Retinal pigment epithelial cell (primary cell): ENCODE results near the gene SF3A1.

Experiments
- DNase-seq: peaks from one replicate; pipeline ENCODE4 v3.0.0-alpha.2; 2010; ENCODE audit warnings: low read depth
- H3K4me3 ChIP-seq: 2 replicates; pipeline ENCODE4 v1.5.1; 2011; ENCODE audit warnings: mild to moderate bottlenecking, low read length, control low read depth, moderate library complexity
- TF ChIP-seq, protein P1 (sequence below): conservative IDR thresholded peaks from 2 replicates; pipeline ENCODE4 v1.5.1; 2011; ENCODE audit warnings: low read depth, low read length, control low read depth, inconsistent platforms

SF3A1 gene

DNA sequence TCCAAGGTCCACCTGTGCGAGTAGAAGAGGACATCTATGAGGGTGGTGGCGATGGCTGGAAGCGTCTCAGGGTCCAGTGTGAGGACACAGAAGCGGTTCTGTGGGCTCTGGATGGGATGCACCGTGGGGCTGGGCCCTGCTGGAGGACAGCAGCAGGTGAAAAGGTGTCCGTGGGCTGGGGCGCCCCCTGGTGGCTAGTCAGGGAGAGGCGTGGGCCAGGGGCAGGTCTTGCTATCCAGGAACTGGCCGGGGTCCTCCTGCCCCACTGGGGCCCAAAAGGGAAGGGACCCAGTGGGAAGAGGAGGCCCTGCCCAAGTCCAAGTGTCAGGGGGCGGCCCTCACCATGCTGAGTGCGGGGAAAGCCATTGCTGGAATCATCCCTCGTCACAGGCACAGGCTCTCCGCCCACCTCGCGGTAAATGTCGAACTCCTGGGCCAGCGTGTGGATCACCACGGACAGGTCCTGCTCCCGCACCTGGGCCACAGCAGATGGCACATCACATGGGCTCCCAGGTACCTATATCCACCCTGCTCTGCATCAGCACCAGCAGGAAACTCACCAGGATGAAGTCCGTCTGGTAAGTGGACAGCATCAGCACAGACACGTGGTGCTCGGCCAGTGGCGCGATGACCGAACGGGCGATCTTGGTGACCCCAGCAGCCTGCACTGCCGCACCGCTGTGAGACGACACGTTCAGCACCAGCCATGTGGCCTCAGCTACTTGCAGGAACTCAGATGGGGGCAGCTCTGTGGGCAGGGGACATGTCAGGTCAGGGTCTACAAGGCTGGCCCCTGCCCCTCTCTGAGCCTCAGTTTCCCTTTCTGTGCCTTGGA lies 69.7 kb downstream of the SF3A1 start:
- TF ChIP-seq, protein P1, sequence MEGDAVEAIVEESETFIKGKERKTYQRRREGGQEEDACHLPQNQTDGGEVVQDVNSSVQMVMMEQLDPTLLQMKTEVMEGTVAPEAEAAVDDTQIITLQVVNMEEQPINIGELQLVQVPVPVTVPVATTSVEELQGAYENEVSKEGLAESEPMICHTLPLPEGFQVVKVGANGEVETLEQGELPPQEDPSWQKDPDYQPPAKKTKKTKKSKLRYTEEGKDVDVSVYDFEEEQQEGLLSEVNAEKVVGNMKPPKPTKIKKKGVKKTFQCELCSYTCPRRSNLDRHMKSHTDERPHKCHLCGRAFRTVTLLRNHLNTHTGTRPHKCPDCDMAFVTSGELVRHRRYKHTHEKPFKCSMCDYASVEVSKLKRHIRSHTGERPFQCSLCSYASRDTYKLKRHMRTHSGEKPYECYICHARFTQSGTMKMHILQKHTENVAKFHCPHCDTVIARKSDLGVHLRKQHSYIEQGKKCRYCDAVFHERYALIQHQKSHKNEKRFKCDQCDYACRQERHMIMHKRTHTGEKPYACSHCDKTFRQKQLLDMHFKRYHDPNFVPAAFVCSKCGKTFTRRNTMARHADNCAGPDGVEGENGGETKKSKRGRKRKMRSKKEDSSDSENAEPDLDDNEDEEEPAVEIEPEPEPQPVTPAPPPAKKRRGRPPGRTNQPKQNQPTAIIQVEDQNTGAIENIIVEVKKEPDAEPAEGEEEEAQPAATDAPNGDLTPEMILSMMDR: peak; percentile 90

DNA sequence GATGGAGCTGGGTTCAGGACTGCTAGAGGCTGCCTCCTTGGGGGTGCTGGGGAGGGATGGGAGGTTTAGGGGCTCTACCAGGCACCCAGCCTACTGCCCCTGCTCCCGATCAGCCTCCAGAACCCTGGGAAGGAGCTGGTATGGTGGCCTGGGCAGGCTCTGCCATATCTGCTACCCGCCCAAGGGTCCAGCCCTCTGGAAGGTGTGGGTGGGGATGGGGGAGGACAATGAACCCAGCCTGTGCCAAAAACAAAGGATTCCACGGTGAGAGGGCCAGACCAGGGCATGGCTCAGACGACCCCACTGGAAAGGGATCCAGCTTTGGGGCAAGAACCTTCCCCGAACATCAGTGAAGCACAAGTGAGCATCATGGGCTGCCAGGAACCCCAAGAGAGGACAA lies 70.4 kb downstream of the SF3A1 start:
- no peak for DNase-seq
- TF ChIP-seq, protein P1: no peak
- no peak overlapping the region for H3K4me3 ChIP-seq

More for the DNA sequence above, 69.7 kb downstream of the SF3A1 start:
- DNase-seq: no peak
- no peak overlapping the region for H3K4me3 ChIP-seq

DNA sequence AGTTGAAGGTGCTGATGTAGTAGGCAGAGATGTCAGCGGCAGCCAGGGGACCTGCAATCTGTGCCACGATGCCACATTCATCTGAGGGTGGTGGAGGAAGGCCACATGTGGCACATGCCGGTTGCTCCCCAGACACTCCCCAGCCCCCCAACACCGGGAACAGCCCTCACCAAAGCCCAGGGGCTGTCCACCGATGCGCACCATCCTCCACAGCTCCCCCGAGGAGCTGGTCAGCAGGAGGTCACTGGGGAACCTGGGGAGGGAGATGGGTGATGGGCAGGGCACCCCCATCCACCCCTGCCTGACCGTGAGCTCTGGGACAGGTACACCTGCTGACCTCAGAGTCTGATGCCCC lies 70.9 kb downstream of the SF3A1 start:
- DNase-seq: no peak
- H3K4me3 ChIP-seq: no peak overlapping the region
- TF ChIP-seq, protein P1: no peak

DNA sequence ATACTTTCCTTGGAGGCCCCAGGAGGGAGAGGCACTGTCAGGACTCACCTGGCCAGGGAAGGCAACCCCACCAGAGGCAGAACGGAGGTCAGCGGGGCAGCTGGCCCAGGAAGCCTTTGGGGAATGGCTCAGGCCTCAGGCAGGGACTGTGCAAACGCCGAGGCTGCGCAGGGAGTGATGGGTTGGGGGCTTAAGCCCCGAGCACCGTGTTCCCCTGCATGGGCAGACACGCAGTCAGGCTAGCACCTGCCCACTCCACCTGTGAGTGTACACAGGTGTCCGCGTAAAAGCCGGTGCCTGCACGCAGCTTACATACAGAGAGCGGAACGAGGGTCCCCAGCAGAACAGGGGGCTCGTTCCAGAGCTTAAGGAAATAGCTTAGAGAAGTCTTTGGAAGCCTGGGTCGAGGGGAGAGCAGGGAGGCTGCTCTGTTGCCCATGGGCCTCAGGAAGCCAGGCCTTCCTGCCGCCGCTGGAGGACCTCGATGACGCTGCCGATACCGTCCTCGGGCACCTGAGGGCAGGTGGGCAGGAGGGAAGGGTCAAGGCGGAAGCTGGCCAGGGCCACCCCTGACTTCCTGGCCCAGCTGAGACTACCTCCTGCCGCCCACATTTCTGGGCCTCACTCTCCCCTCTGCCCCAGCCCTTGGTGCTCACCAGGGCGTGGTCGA lies 71.4 kb downstream of the SF3A1 start:
- no peak overlapping the region for H3K4me3 ChIP-seq
- TF ChIP-seq, protein P1: no peak
- no peak for DNase-seq

DNA sequence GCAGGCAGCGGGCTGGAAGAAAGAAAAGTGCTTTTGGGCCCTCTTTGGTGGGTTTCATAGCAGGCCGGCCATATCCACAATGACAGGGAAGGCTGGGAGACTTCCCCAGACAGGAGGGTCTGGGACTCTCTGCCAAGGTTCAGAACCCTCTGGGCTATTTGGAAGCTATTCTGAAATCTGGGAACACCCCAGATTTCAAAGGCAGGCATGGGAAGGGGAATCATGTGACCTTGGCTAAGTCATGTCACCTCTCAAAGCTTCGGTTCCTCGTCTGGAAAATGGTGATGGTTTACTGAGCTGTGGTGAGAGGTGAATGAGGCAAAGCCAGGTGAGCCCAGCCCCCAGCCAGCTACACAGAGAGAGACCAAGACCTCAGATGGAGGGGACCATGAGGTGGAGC lies 72.0 kb downstream of the SF3A1 start:
- DNase-seq: no peak
- TF ChIP-seq, protein P1: no peak
- H3K4me3 ChIP-seq: no peak overlapping the region

DNA sequence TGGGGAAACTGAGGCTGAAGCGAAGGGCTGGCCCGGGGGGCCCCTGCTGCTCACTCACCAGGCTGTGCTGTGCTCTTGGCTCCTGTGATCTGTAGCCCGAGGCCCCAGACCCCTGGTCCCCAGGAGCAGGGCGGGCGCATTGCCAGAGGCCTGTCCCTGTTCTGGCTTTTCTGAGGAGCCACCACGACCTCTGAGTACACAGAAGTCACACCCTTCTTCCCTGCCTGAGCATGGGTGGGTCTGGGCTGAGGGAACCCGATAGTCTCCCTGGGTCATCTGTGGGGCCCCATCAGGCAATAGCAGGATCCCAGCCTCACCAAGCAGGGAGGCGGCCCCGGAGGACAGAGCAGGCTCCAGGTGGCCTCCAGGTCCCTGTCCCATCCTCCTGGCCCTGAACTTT lies 72.5 kb downstream of the SF3A1 start:
- TF ChIP-seq, protein P1: no peak
- no peak for DNase-seq
- H3K4me3 ChIP-seq: no peak overlapping the region

DNA sequence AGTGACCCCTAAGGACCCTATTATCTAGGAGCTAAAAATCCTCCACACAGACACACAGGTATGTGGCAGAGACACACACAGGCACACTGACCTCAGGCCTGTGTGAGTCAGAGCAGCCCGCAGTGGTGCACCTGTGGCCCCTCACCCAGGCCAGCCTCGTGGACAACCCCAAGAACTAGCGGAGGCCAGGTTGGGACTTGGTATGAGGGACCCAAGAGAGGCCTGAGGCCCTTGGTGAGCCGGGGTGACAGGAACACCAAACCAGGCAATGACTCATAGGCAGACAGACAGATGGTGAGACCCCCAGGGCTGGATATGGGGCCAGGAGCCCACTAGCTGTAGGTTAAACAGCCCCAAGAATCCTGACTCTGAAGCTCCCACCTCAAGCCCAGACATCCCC lies 73.4 kb downstream of the SF3A1 start:
- H3K4me3 ChIP-seq: no peak overlapping the region
- DNase-seq: no peak
- TF ChIP-seq, protein P1: no peak
